ENCODE measurements around the gene PHC2.

GRCh38 chr1:33407352-33408092 is 23.4 kb downstream of the PHC2 start:
- TF ChIP-seq ZNF136 (CRISPR knock-in tag; IDR thresholded peaks at IDR 0.05; ENCODE audit: low read depth) (no peak), SNRNP70 (IDR thresholded peaks at IDR 0.05; ENCODE audit: low read depth, low read length) (no peak), CTCF (CRISPR knock-in tag; IDR thresholded peaks at IDR 0.05) (no peak), ZNF839 (CRISPR knock-in tag; IDR thresholded peaks at IDR 0.05; ENCODE audit: borderline replicate concordance) (no peak), SOX6 (IDR thresholded peaks at IDR 0.05) (no peak), SOX6 (CRISPR knock-in tag; IDR thresholded peaks at IDR 0.05) (no peak), ZNF232 (CRISPR knock-in tag; IDR thresholded peaks at IDR 0.05; ENCODE audit: borderline replicate concordance) (no peak), ZBTB40 (IDR thresholded peaks at IDR 0.05) (no peak), ZBTB40 (CRISPR knock-in tag; IDR thresholded peaks at IDR 0.05) (no peak), ZNF121 (CRISPR knock-in tag; IDR thresholded peaks at IDR 0.05) (no peak), RCOR2 (CRISPR knock-in tag; IDR thresholded peaks at IDR 0.05) (no peak), CBFB (CRISPR knock-in tag; IDR thresholded peaks at IDR 0.05) (no peak), CREB1 (IDR thresholded peaks at IDR 0.05) (no peak), CREB1 (CRISPR knock-in tag; IDR thresholded peaks at IDR 0.05) (no peak), ZNF407 (CRISPR knock-in tag; IDR thresholded peaks at IDR 0.05; ENCODE audit: not compliant biosample characterization) (no peak), RFX5 (IDR thresholded peaks at IDR 0.05; ENCODE audit: low read depth, low read length) (no peak), E2F1 (CRISPR knock-in tag; IDR thresholded peaks at IDR 0.05) (no peak)

All from HepG2 (cell line).